Measurements from ENCODE around the gene EFNA5. TPM values are rescaled to one million over a fixed set of nuclear protein-coding genes. Genes with fewer than 3 reads are reported as not detected.

The EFNA5 gene
- total RNA-seq, 1 experiment from 2014 or later = 42.7 TPM

- TF ChIP-seq EZH2 (IDR thresholded peaks at IDR 0.05; ENCODE audit: low read depth) (no peak), CTCF (conservative IDR thresholded peaks at IDR 0.05) (no peak)
- intact Hi-C loops (cut with micrococcal nuclease; ENCODE audit: unreplicated experiment) = no loop called here
Measured at GRCh38 chr5:107400328-107400727, 270.4 kb downstream of the EFNA5 start.

GRCh38 chr5:107398703-107399102 lies 272.0 kb downstream of the EFNA5 start:
- no peak overlapping the region for H2AFZ ChIP-seq
- CTCF ChIA-PET = interaction anchor here (0.6 kb wide), 1 partner anchor 135 kb away, joined by 3 read pairs; no protein-coding TSS in a partner anchor
- H3K4me3 ChIP-seq = no peak overlapping the region
- no TSS peak for BruUV-seq (replicated peaks)
- no peak for TF ChIP-seq EZH2 (IDR thresholded peaks at IDR 0.05; ENCODE audit: low read depth)
- no peak for TF ChIP-seq CTCF (conservative IDR thresholded peaks at IDR 0.05)
- peaks cover 4% of the 10 kb centered on the region; the same call in 1 of the 2 replicates for H3F3A ChIP-seq (ENCODE audit: insufficient read depth, low read depth)
- H3K4me1 ChIP-seq (replicated peaks; ENCODE audit: insufficient read depth) = peaks cover 13% of the 10 kb centered on the region; the same call in 1 of the 2 replicates
- no peaks in the 10 kb centered on the region for H3K9me2 ChIP-seq (ENCODE audit: insufficient read depth)
- no peak overlapping the region for H3K4me2 ChIP-seq
- POLR2A ChIA-PET (ENCODE audit: unreplicated experiment) = no interaction called here
- intact Hi-C loops (cut with micrococcal nuclease; ENCODE audit: unreplicated experiment) = no loop called here
- no peaks in the 10 kb centered on the region for H3K27me3 ChIP-seq (ENCODE audit: insufficient read depth, low read depth)
- H3K9me3 ChIP-seq (ENCODE audit: insufficient read depth, low read depth) = no peaks in the 10 kb centered on the region
- no peak overlapping the region for H3K27ac ChIP-seq
- peaks cover 75% of the 10 kb centered on the region for H3K79me2 ChIP-seq (ENCODE audit: low read depth)
- H4K20me1 ChIP-seq (ENCODE audit: insufficient read depth) = no peaks in the 10 kb centered on the region; the same call in 1 of the 2 replicates
- no peak for DNase-seq
- H3K36me3 ChIP-seq (ENCODE audit: low read depth) = peaks cover 4% of the 10 kb centered on the region; the same call in 1 of the 2 replicates

More at GRCh38 chr5:107400328-107400727, 270.4 kb downstream of the EFNA5 start:
- Histone ChIP-seq H3K4me1 (replicated peaks; ENCODE audit: insufficient read depth) (peaks cover 13% of the 10 kb centered on the region; the same call in 1 of the 2 replicates), H3K9me3 (ENCODE audit: insufficient read depth, low read depth) (no peaks in the 10 kb centered on the region; the same call in 1 of the 2 replicates), H3K9me2 (ENCODE audit: insufficient read depth) (no peaks in the 10 kb centered on the region), H3K36me3 (ENCODE audit: low read depth) (0 out of 2 replicates have a peak, but pooled peaks cover 11% of the 10 kb centered on the region), H3K4me3 (no peak overlapping the region), H3K79me2 (ENCODE audit: low read depth) (peaks cover 82% of the 10 kb centered on the region), H3K4me2 (no peak overlapping the region), H3F3A (ENCODE audit: insufficient read depth, low read depth) (peaks cover 4% of the 10 kb centered on the region; the same call in 1 of the 2 replicates), H2AFZ (no peak overlapping the region), H3K27me3 (ENCODE audit: insufficient read depth, low read depth) (no peaks in the 10 kb centered on the region), H4K20me1 (ENCODE audit: insufficient read depth) (no peaks in the 10 kb centered on the region; the same call in 1 of the 2 replicates), H3K27ac (no peak overlapping the region; the same call in 1 of the 2 replicates)
- ChIA-PET CTCF (no interaction called here), POLR2A (ENCODE audit: unreplicated experiment) (interaction anchor here (0.7 kb wide), 1 partner anchor 24 kb away, joined by 4 read pairs; no protein-coding TSS in a partner anchor)
- no TSS peak for BruUV-seq (replicated peaks)
- DNase-seq = no peak

- Histone ChIP-seq H3K9me2 (ENCODE audit: insufficient read depth) (no peaks in the 10 kb centered on the region), H2AFZ (no peak overlapping the region), H3K36me3 (ENCODE audit: low read depth) (peaks cover 15% of the 10 kb centered on the region; the same call in 1 of the 2 replicates), H3K9me3 (ENCODE audit: insufficient read depth, low read depth) (peaks cover 10% of the 10 kb centered on the region; the same call in 1 of the 2 replicates), H3K4me3 (no peak overlapping the region), H3F3A (ENCODE audit: insufficient read depth, low read depth) (no peaks in the 10 kb centered on the region), H3K27ac (no peak overlapping the region), H3K79me2 (ENCODE audit: low read depth) (peaks cover 72% of the 10 kb centered on the region), H3K27me3 (ENCODE audit: insufficient read depth, low read depth) (no peaks in the 10 kb centered on the region), H4K20me1 (ENCODE audit: insufficient read depth) (no peaks in the 10 kb centered on the region), H3K4me2 (no peak overlapping the region), H3K4me1 (replicated peaks; ENCODE audit: insufficient read depth) (peaks cover 13% of the 10 kb centered on the region; the same call in 1 of the 2 replicates)
- CTCF ChIA-PET = no interaction called here
- POLR2A ChIA-PET (ENCODE audit: unreplicated experiment) = no interaction called here
- BruUV-seq (replicated peaks) = no TSS peak
- intact Hi-C loops (cut with micrococcal nuclease; ENCODE audit: unreplicated experiment) = no loop called here
- DNase-seq = no peak
- TF ChIP-seq EZH2 (IDR thresholded peaks at IDR 0.05; ENCODE audit: low read depth) (no peak), CTCF (conservative IDR thresholded peaks at IDR 0.05) (no peak)
Measured at GRCh38 chr5:107396351-107396690, 274.4 kb downstream of the EFNA5 start.

Measured in PC-9 (cell line).